GM12891 (cell line): ENCODE data around the gene SRXN1.
A peak's percentile ranks its signal among the peaks of the same experiment; 100 is the strongest.

Experiments used
- DNase-seq: peaks from one replicate; pipeline ENCODE4 v3.0.0; 2011; ENCODE audit warnings: low spot score; ENCODE audit not compliant: insufficient read length
- FAIRE-seq: peaks from 2 replicates; lab custom pipeline; 2011; peaks lifted over from hg19 to GRCh38; lab: Jason Lieb, UNC
- PAX5 ChIP-seq: IDR thresholded peaks from 2 replicates; pipeline ENCODE4 v1.6.1; 2011; ENCODE audit warnings: low read length, moderate library complexity, mild to moderate bottlenecking; ENCODE audit not compliant: insufficient read depth, severe bottlenecking
- POLR2A ChIP-seq: IDR thresholded peaks from 2 replicates; pipeline ENCODE4 v1.6.1; 2011; ENCODE audit warnings: low read depth, low read length, control low read depth
- POLR2AphosphoS5 ChIP-seq: IDR thresholded peaks from 2 replicates; pipeline ENCODE4 v1.6.1; 2011; ENCODE audit warnings: low read depth, low read length, control low read depth
- POU2F2 ChIP-seq: IDR thresholded peaks from 2 replicates; pipeline ENCODE4 v1.6.1; 2011; ENCODE audit warnings: low read depth, mild to moderate bottlenecking, control low read depth, low read length, moderate library complexity
- SPI1 ChIP-seq: IDR thresholded peaks from 2 replicates; pipeline ENCODE4 v1.6.1; 2011; ENCODE audit warnings: low read depth, low read length, control low read depth
- TAF1 ChIP-seq: IDR thresholded peaks from 2 replicates; pipeline ENCODE4 v1.6.1; 2011; ENCODE audit warnings: low read depth, low read length, control low read depth

The SRXN1 gene

GRCh38 chr20:621125-621756 lies 31.8 kb downstream of the SRXN1 start:
- no peak for DNase-seq
- no peak for TF ChIP-seq POU2F2
- no peak for TF ChIP-seq SPI1
- no peak for TF ChIP-seq PAX5
- no peak for TF ChIP-seq TAF1
- TF ChIP-seq POLR2A: no peak
- TF ChIP-seq POLR2AphosphoS5: no peak
- FAIRE-seq: no peak

- DNase-seq: no peak
- no peak for TF ChIP-seq POU2F2
- no peak for TF ChIP-seq TAF1
- TF ChIP-seq POLR2A: no peak
- TF ChIP-seq POLR2AphosphoS5: no peak
- no peak for TF ChIP-seq PAX5
- TF ChIP-seq SPI1: no peak
- FAIRE-seq: no peak
These were observed 32.8 kb downstream of the SRXN1 start for GRCh38 chr20:620246-620645.

GRCh38 chr20:618980-619379 lies 34.0 kb downstream of the SRXN1 start:
- DNase-seq (no peak), FAIRE-seq (no peak)
- TF ChIP-seq POLR2A (no peak), TAF1 (no peak), POLR2AphosphoS5 (no peak), PAX5 (no peak), SPI1 (no peak), POU2F2 (no peak)

GRCh38 chr20:617934-618690 lies 34.9 kb downstream of the SRXN1 start:
- FAIRE-seq: no peak
- no peak for DNase-seq
- TF ChIP-seq TAF1 (no peak), POU2F2 (no peak), PAX5 (no peak), POLR2A (no peak), SPI1 (no peak), POLR2AphosphoS5 (no peak)

GRCh38 chr20:615514-615913 lies 37.5 kb downstream of the SRXN1 start:
- DNase-seq (no peak), FAIRE-seq (no peak)
- no peak for TF ChIP-seq POLR2A
- TF ChIP-seq POU2F2: no peak
- TF ChIP-seq POLR2AphosphoS5: no peak
- TF ChIP-seq SPI1: no peak

- FAIRE-seq (no peak), DNase-seq (no peak)
- TF ChIP-seq POLR2A: no peak
- TF ChIP-seq POU2F2: no peak
- TF ChIP-seq POLR2AphosphoS5: no peak
- no peak for TF ChIP-seq SPI1
- TF ChIP-seq TAF1: no peak
- no peak for TF ChIP-seq PAX5
These were observed 41.2 kb downstream of the SRXN1 start for GRCh38 chr20:611843-612185.

- FAIRE-seq: no peak
- TF ChIP-seq POLR2AphosphoS5: no peak
- TF ChIP-seq TAF1: no peak
- no peak for TF ChIP-seq PAX5
- TF ChIP-seq POLR2A: no peak
- no peak for TF ChIP-seq SPI1
- no peak for DNase-seq
These were observed 41.8 kb downstream of the SRXN1 start for GRCh38 chr20:611047-611842.

- TF ChIP-seq PAX5 (no peak), SPI1 (no peak), POLR2AphosphoS5 (no peak), TAF1 (no peak), POU2F2 (no peak), POLR2A (no peak)
- no peak for FAIRE-seq
- peak; percentile 54 for DNase-seq
These were observed 42.6 kb downstream of the SRXN1 start, which contains the start of gene TCF15 for GRCh38 chr20:610130-611046. Gene TCF15 (minus strand): TSS chr20:610309. CDS start chr20:610237, 72 bp downstream.
